ENCODE results near the gene NPY4R2. TPM values are rescaled to one million over a fixed set of nuclear protein-coding genes. Genes with fewer than 3 reads are reported as not detected.

The NPY4R2 gene
- polyA plus RNA-seq, 3 donors = not detected

Other genes with a start within 250 kb of the NPY4R2 start
- 1 to 10 TPM; 2.3 to 3.1 (median 2.8) TPM for gene SYT15B, start 155.1 kb upstream of the NPY4R2 start, polyA plus RNA-seq (ENCODE audit: insufficient read length in 3 of 3)
- not detected for gene FAM25C, start 81.1 kb downstream of the NPY4R2 start, polyA plus RNA-seq (ENCODE audit: insufficient read length in 3 of 3)